Ectodermal cell (in vitro differentiated cells): ENCODE results near the gene SLC2A1.
A peak's percentile ranks its signal among the peaks of the same experiment; 100 is the strongest.

Experiments
- H3K27ac ChIP-seq: 2 replicates; pipeline ENCODE4 v1.7.0; 2013; ENCODE audit warnings: mild to moderate bottlenecking, low read depth, low read length; ENCODE audit not compliant: insufficient read depth, poor library complexity, severe bottlenecking
- H3K27me3 ChIP-seq: 2 replicates; pipeline ENCODE4 v1.7.0; 2013; ENCODE audit warnings: mild to moderate bottlenecking, low read length; ENCODE audit not compliant: insufficient read depth, control insufficient read depth, poor library complexity, severe bottlenecking
- H3K36me3 ChIP-seq: one replicate; pipeline ENCODE4 v1.7.0; 2013; ENCODE audit warnings: low read length; ENCODE audit not compliant: control insufficient read depth, insufficient read depth
- H3K4me1 ChIP-seq: one replicate; pipeline ENCODE4 v1.7.0; 2013; ENCODE audit warnings: low read length; ENCODE audit not compliant: control insufficient read depth, insufficient read depth
- H3K4me3 ChIP-seq: 2 replicates; pipeline ENCODE4 v1.7.0; 2013; ENCODE audit warnings: low read depth, low read length, control low read depth; ENCODE audit not compliant: insufficient read depth
- H3K9me3 ChIP-seq: 2 replicates; pipeline ENCODE4 v1.7.0; 2013; ENCODE audit warnings: mild to moderate bottlenecking, low read length, moderate library complexity; ENCODE audit not compliant: control insufficient read depth
- WGBS, 2 experiments: methylation state at CpG; one replicate each; pipeline ENCODE4 v1.1.7; 2013; ENCODE audit warnings: missing lambda C conversion rate in 2 of 2; 5-methylcytosine and 5-hydroxymethylcytosine counted together

The SLC2A1 gene

GRCh38 chr1:42970143-42970542 lies 11.5 kb upstream of the SLC2A1 start:
- H3K27me3 ChIP-seq: no peaks in the 10 kb centered on the region
- H3K4me1 ChIP-seq: no peaks in the 10 kb centered on the region
- peaks cover 9% of the 10 kb centered on the region for H3K36me3 ChIP-seq
- WGBS, 2 experiments: 94% methylated on average over 4 of the region's 4 CpGs
- no peak overlapping the region for H3K4me3 ChIP-seq
- H3K9me3 ChIP-seq: no peaks in the 10 kb centered on the region
- H3K27ac ChIP-seq: no peak overlapping the region

- Histone ChIP-seq H3K4me1 (peaks cover under 1% of the 10 kb centered on the region), H3K27me3 (no peaks in the 10 kb centered on the region), H3K27ac (no peak overlapping the region), H3K9me3 (no peaks in the 10 kb centered on the region), H3K36me3 (no peaks in the 10 kb centered on the region), H3K4me3 (no peak overlapping the region)
- 85 to 88% methylated on average over 3 of the region's 3 CpGs for WGBS, 2 experiments
These were observed 10.0 kb upstream of the SLC2A1 start for GRCh38 chr1:42968654-42969053.

- H3K36me3 ChIP-seq: no peaks in the 10 kb centered on the region
- 70 to 77% methylated on average over 9 to 10 of the region's 10 CpGs for WGBS, 2 experiments
- H3K4me3 ChIP-seq: no peak overlapping the region
- no peak overlapping the region for H3K27ac ChIP-seq
- H3K9me3 ChIP-seq: no peaks in the 10 kb centered on the region
- H3K4me1 ChIP-seq: peaks cover 16% of the 10 kb centered on the region
- H3K27me3 ChIP-seq: no peaks in the 10 kb centered on the region
These were observed 8.3 kb upstream of the SLC2A1 start for GRCh38 chr1:42966688-42967612.

- no peaks in the 10 kb centered on the region for H3K27me3 ChIP-seq
- no peaks in the 10 kb centered on the region for H3K36me3 ChIP-seq
- peaks cover 32% of the 10 kb centered on the region for H3K4me1 ChIP-seq
- H3K27ac ChIP-seq: no peak overlapping the region
- no peak overlapping the region for H3K4me3 ChIP-seq
- no peaks in the 10 kb centered on the region for H3K9me3 ChIP-seq
- 95 to 98% methylated on average over 1 of the region's 1 CpG for WGBS, 2 experiments
These were observed 6.7 kb upstream of the SLC2A1 start for GRCh38 chr1:42965378-42965777.

GRCh38 chr1:42964044-42964812 lies 5.6 kb upstream of the SLC2A1 start:
- Histone ChIP-seq H3K4me3 (no peak overlapping the region), H3K4me1 (peaks cover 38% of the 10 kb centered on the region), H3K27me3 (no peaks in the 10 kb centered on the region), H3K27ac (no peak overlapping the region), H3K36me3 (no peaks in the 10 kb centered on the region), H3K9me3 (no peaks in the 10 kb centered on the region)
- WGBS, 2 experiments: 94 to 95% methylated on average over 15 to 18 of the region's 19 CpGs

GRCh38 chr1:42963378-42964043 lies 4.8 kb upstream of the SLC2A1 start:
- no peak overlapping the region for H3K4me3 ChIP-seq
- no peaks in the 10 kb centered on the region for H3K9me3 ChIP-seq
- no peaks in the 10 kb centered on the region for H3K36me3 ChIP-seq
- no peak overlapping the region for H3K27ac ChIP-seq
- H3K4me1 ChIP-seq: peaks cover 38% of the 10 kb centered on the region
- WGBS, 2 experiments: 64 to 69% methylated on average over 8 to 9 of the region's 9 CpGs
- H3K27me3 ChIP-seq: no peaks in the 10 kb centered on the region

GRCh38 chr1:42962641-42963377 lies 4.1 kb upstream of the SLC2A1 start:
- Histone ChIP-seq H3K4me1 (peaks cover 38% of the 10 kb centered on the region), H3K36me3 (no peaks in the 10 kb centered on the region), H3K27me3 (no peaks in the 10 kb centered on the region), H3K4me3 (peak overlapping the region; percentile 7), H3K27ac (peak overlapping the region; percentile 32), H3K9me3 (no peaks in the 10 kb centered on the region)
- WGBS, 2 experiments: 29% methylated on average over 13 of the region's 13 CpGs

- Histone ChIP-seq H3K9me3 (no peaks in the 10 kb centered on the region), H3K36me3 (no peaks in the 10 kb centered on the region), H3K27ac (no peak overlapping the region), H3K27me3 (no peaks in the 10 kb centered on the region), H3K4me1 (peaks cover 38% of the 10 kb centered on the region), H3K4me3 (no peak overlapping the region)
- WGBS, 2 experiments: 80 to 82% methylated on average over 6 of the region's 6 CpGs
These were observed 2.8 kb upstream of the SLC2A1 start for GRCh38 chr1:42961312-42962091.

- H3K27ac ChIP-seq: no peak overlapping the region
- no peaks in the 10 kb centered on the region for H3K36me3 ChIP-seq
- H3K4me1 ChIP-seq: peaks cover 38% of the 10 kb centered on the region
- H3K9me3 ChIP-seq: no peaks in the 10 kb centered on the region
- H3K4me3 ChIP-seq: no peak overlapping the region
- H3K27me3 ChIP-seq: no peaks in the 10 kb centered on the region
- WGBS, 2 experiments: 85 to 87% methylated on average over 9 of the region's 9 CpGs
These were observed 2.1 kb upstream of the SLC2A1 start for GRCh38 chr1:42960566-42961311.
